C4-2B (cell line): ENCODE data around the gene ZNF672.
"Not testable (repeated sequence)": the region's sequence is repeated elsewhere in the genome, so short reads cannot be mapped to it uniquely, and the experiment has no call there.

Source experiments
- H3K27ac ChIP-seq: fragments of 450-650 bp; 2 replicates; pipeline ENCODE4 v1.5.1; 2017
- CTCF ChIP-seq: fragments of 450-650 bp; conservative IDR thresholded peaks from 2 replicates; pipeline ENCODE4 v1.5.1; 2017; ENCODE audit warnings: mild to moderate bottlenecking
- ZFX ChIP-seq: fragments of 450-650 bp; IDR thresholded peaks from 2 replicates; pipeline ENCODE4 v1.6.1; 2017

The ZNF672 gene

GRCh38 chr1:248798791-248799190 is 39.2 kb upstream of the ZNF672 start:
- TF ChIP-seq ZFX (no peak), CTCF (no peak)
- H3K27ac ChIP-seq: no peak overlapping the region

GRCh38 chr1:248800459-248800858 is 37.6 kb upstream of the ZNF672 start:
- TF ChIP-seq CTCF (no peak), ZFX (no peak)
- H3K27ac ChIP-seq: no peak overlapping the region

- no peak for TF ChIP-seq ZFX
Observed at GRCh38 chr1:248802454-248802853, 35.6 kb upstream of the ZNF672 start.

GRCh38 chr1:248803501-248803900 is 34.5 kb upstream of the ZNF672 start:
- not testable (repeated sequence) for H3K27ac ChIP-seq

More at GRCh38 chr1:248802454-248802853, 35.6 kb upstream of the ZNF672 start:
- no peak overlapping the region for H3K27ac ChIP-seq

GRCh38 chr1:248804771-248805681 is 33.0 kb upstream of the ZNF672 start:
- no peak overlapping the region for H3K27ac ChIP-seq
- TF ChIP-seq ZFX (no peak), CTCF (no peak)

- no peak overlapping the region for H3K27ac ChIP-seq
- TF ChIP-seq ZFX: no peak
- no peak for TF ChIP-seq CTCF
Observed at GRCh38 chr1:248805876-248806275, 32.1 kb upstream of the ZNF672 start.

- TF ChIP-seq ZFX: no peak
- TF ChIP-seq CTCF: peak; percentile 89
- no peak overlapping the region for H3K27ac ChIP-seq
Observed at GRCh38 chr1:248807067-248807737, 30.8 kb upstream of the ZNF672 start.

GRCh38 chr1:248808876-248809275 is 29.1 kb upstream of the ZNF672 start:
- no peak for TF ChIP-seq ZFX
- TF ChIP-seq CTCF: no peak
- H3K27ac ChIP-seq: no peak overlapping the region
